Upper lobe of left lung (tissue), 6 donors: ENCODE results near the gene CGA. TPM values are rescaled to one million over a fixed set of nuclear protein-coding genes. Genes with fewer than 3 reads are reported as not detected.

Experiments
- ATAC-seq, 2 donors: fragments of 200-7000 bp; cut with Tn5 transposase; one replicate each; pipeline ENCODE4 v1.9.1; 2022; ENCODE audit warnings: mild to moderate bottlenecking in 2 of 2, moderate library complexity in 2 of 2; ENCODE audit not compliant: low FRiP score in 2 of 2
- DNase-seq, 2 donors: peaks; one replicate each; pipeline ENCODE4 v3.0.0-alpha.2; 2019 to 2020
- H3K27ac ChIP-seq, 4 donors: fragments of 200-600 bp; sonication (generic); one replicate each; pipeline ENCODE4 v1.5.1; 2016 to 2019
- H3K27me3 ChIP-seq, 4 donors: fragments of 200-600 bp; sonication (generic); one replicate each; pipeline ENCODE4 v1.5.1; 2017 to 2019
- H3K36me3 ChIP-seq, 4 donors: fragments of 200-600 bp; sonication (generic); one replicate each; pipeline ENCODE4 v1.5.1; 2016 to 2019
- H3K4me1 ChIP-seq, 4 donors: fragments of 200-600 bp; sonication (generic); one replicate each; pipeline ENCODE4 v1.5.1; 2018 to 2019
- H3K4me3 ChIP-seq, 4 donors: fragments of 200-600 bp; sonication (generic); one replicate each; pipeline ENCODE4 v1.5.1; 2017 to 2019; ENCODE audit warnings: mild to moderate bottlenecking in 2 of 4, moderate library complexity in 1 of 4
- H3K9me3 ChIP-seq, 4 donors: fragments of 200-600 bp; sonication (generic); one replicate each; pipeline ENCODE4 v1.5.1; 2018 to 2019
- CTCF ChIP-seq, 6 experiments: fragments of 450-650 bp in 4 of 6; fragments of 200-600 bp in 2 of 6; sonication (generic) in 2 of 6; IDR thresholded peaks; one replicate each; pipeline ENCODE4 v1.5.1; 2016 to 2019; ENCODE audit warnings: antibody characterized with exemption in 6 of 6
- EP300 ChIP-seq, 4 donors: sonication (generic); formaldehyde crosslinking; IDR thresholded peaks; one replicate each; pipeline ENCODE4 v1.5.1; 2017; ENCODE audit warnings: antibody characterized with exemption in 4 of 4, control low read depth in 2 of 4
- POLR2A ChIP-seq, 4 donors: fragments of 450-650 bp; IDR thresholded peaks; one replicate each; pipeline ENCODE4 v1.5.1; 2016 to 2017; ENCODE audit warnings: antibody characterized with exemption in 4 of 4, mild to moderate bottlenecking in 2 of 4
- POLR2AphosphoS5 ChIP-seq, 2 donors: sonication (generic); formaldehyde crosslinking; IDR thresholded peaks; one replicate each; pipeline ENCODE4 v1.5.1; 2017; ENCODE audit warnings: antibody characterized with exemption in 2 of 2
- WGBS, 2 donors: methylation state at CpG; one replicate each; pipeline ENCODE4 v1.1.5; 2017 to 2018; 5-methylcytosine and 5-hydroxymethylcytosine counted together
- total RNA-seq, 6 donors: library from RNA; depleted of rRNA in 4 of 6; stranded (reverse); fragments of >200 nt in 4 of 6; gene quantifications; one replicate each; pipeline versions ENCODE4 v1.1.0 to v1.2.1, GENCODE V29; 2016 to 2021
- donor health status: DM: no; HTN: no; CAD: no; lungs with moderate emphysema.
- donor health status: DM: no; HTN: yes; CAD: no; lungs with severe emphysema.

The CGA gene
- total RNA-seq, 6 donors from 2014 or later = not detected

- DNase-seq (no peak), ATAC-seq (no peak)
- Histone ChIP-seq H3K9me3 (no peaks in the 10 kb centered on the region), H3K4me3 (no peak overlapping the region), H3K27me3 (no peaks in the 10 kb centered on the region), H3K27ac (no peak overlapping the region), H3K36me3 (no peaks in the 10 kb centered on the region), H3K4me1 (no peaks in the 10 kb centered on the region)
- WGBS, 2 donors = 83 to 88% methylated on average over 2 of the region's 2 CpGs
- TF ChIP-seq POLR2AphosphoS5 (IDR thresholded peaks at IDR 0.05) = no peak
- TF ChIP-seq POLR2A (IDR thresholded peaks at IDR 0.05) = no peak
- no peak for TF ChIP-seq EP300 (IDR thresholded peaks at IDR 0.05)
- TF ChIP-seq CTCF (IDR thresholded peaks at IDR 0.05) = no peak
These were observed 12.7 kb downstream of the CGA start for GRCh38 chr6:87082160-87082721.

GRCh38 chr6:87078983-87079616 is 15.8 kb downstream of the CGA start:
- peak in 1 of 2 donors; percentile 65 for DNase-seq
- 40 to 44% methylated on average over 8 of the region's 8 CpGs for WGBS, 2 donors

DNA sequence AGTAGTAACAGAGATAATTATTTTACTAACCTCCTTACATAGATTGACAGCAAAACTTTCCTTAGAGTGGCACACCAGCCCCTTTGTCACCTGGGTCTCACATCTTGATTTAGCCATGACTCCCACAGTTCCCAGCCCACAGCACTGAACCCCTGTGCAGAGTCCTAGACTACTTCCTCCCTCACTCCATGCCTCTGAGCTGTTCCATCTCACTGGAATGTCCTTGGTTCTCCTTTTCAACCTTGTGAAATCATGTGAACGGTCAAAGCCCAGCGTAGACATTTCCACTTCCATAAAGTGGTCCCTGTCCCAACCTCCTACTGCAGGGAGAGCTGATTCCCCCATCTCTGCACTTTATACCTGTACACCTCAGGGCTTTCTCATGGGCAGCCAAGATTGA is 19.7 kb downstream of the CGA start:
- Histone ChIP-seq H3K27ac (no peak overlapping the region), H3K9me3 (no peaks in the 10 kb centered on the region), H3K27me3 (no peaks in the 10 kb centered on the region), H3K4me1 (no peaks in the 10 kb centered on the region), H3K36me3 (no peaks in the 10 kb centered on the region), H3K4me3 (no peak overlapping the region)
- ATAC-seq (no peak), DNase-seq (no peak)
- WGBS, 2 donors = 48 to 64% methylated on average over 2 of the region's 2 CpGs
- TF ChIP-seq CTCF (IDR thresholded peaks at IDR 0.05) (no peak), POLR2AphosphoS5 (IDR thresholded peaks at IDR 0.05) (no peak), EP300 (IDR thresholded peaks at IDR 0.05) (no peak), POLR2A (IDR thresholded peaks at IDR 0.05) (no peak)

More at GRCh38 chr6:87078983-87079616, 15.8 kb downstream of the CGA start:
- Histone ChIP-seq H3K4me1 (no peaks in the 10 kb centered on the region), H3K36me3 (no peaks in the 10 kb centered on the region), H3K27me3 (no peaks in the 10 kb centered on the region), H3K4me3 (no peak overlapping the region), H3K9me3 (no peaks in the 10 kb centered on the region), H3K27ac (no peak overlapping the region)
- TF ChIP-seq EP300 (IDR thresholded peaks at IDR 0.05) (no peak), POLR2A (IDR thresholded peaks at IDR 0.05) (no peak), POLR2AphosphoS5 (IDR thresholded peaks at IDR 0.05) (no peak), CTCF (IDR thresholded peaks at IDR 0.05) (peak; percentile 32 to 77 (median 58))
- ATAC-seq = peak; percentile 83 to 85

DNA sequence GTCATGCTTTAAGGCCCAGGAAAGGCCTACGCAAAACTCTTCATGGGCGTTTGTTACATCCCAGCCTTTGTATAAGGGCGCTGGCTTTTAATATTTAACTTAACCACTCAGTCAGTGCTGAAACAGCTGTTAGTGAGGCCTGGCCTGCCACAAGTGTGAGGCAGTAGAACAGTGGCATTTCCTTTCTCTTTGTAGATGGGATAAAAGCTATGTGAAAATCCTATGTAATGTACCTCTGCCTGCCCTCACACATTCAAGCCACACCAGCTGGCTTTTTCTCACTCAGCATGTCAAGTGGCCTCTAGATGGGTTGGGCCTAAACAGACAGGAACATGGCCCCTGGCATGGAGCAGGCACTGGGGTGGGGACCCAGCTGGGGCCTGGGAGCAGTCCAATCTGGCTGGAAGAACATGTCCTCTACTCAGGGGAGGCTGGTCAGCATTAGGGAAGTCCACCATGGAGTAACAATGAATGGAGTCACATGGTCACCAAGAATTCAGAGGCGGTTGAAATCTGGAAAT is 20.7 kb downstream of the CGA start:
- H3K36me3 ChIP-seq = no peaks in the 10 kb centered on the region
- H3K27ac ChIP-seq = no peak overlapping the region
- H3K27me3 ChIP-seq = no peaks in the 10 kb centered on the region
- no peaks in the 10 kb centered on the region for H3K9me3 ChIP-seq
- WGBS, 2 donors = 80 to 82% methylated on average over 4 of the region's 4 CpGs
- ATAC-seq (no peak), DNase-seq (peak in 1 of 2 donors; percentile 24)
- no peak overlapping the region for H3K4me3 ChIP-seq
- no peak for TF ChIP-seq CTCF (IDR thresholded peaks at IDR 0.05)
- no peak for TF ChIP-seq POLR2AphosphoS5 (IDR thresholded peaks at IDR 0.05)
- TF ChIP-seq POLR2A (IDR thresholded peaks at IDR 0.05) = no peak
- TF ChIP-seq EP300 (IDR thresholded peaks at IDR 0.05) = no peak
- no peaks in the 10 kb centered on the region for H3K4me1 ChIP-seq
